Measurements from ENCODE around the gene TMEM63C. TPM values are rescaled to one million over a fixed set of nuclear protein-coding genes. Genes with fewer than 3 reads are reported as not detected.

Gene TMEM63C
- total RNA-seq, 3 donors from 2014 or later: 21.2 to 40.8 (median 34.9) TPM

DNA sequence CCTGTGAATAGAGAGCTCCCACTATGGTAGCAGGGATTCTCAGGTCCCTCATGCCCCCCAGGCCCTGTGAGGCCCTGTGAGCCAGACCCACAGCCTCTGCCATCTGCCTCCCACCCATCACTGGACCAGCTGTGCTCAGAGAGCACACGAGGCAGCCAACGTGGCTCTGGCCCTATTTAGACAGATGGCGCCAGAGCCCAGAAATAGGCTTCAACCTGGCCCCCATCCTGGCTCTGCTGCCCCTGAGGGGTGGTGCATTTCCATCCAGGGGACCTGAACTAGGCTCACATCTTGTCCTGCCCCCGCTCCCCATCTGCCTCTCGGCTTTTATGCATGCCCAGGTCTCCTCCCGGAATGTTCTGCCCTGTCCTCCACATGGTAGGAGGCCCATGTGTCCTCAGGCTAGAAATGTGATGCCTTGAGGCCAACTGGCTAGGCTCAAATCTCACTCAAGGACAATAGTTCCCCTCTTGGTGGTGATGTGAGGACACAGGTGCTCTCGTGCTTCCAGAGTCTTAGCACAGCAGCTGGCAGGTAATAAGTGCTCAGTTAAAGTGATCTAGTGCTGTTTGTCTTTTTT lies 18.9 kb downstream of the TMEM63C start:
- intact Hi-C loops (cut with DNase I, micrococcal nuclease): no loop called here
- no peak for ATAC-seq
- no peak overlapping the region for H3K4me3 ChIP-seq
- no peak for DNase-seq
- H3K9me3 ChIP-seq: no peaks in the 10 kb centered on the region
- H3K4me1 ChIP-seq (ENCODE audit: low read depth): peaks cover 3% of the 10 kb centered on the region
- TF ChIP-seq, protein P1, sequence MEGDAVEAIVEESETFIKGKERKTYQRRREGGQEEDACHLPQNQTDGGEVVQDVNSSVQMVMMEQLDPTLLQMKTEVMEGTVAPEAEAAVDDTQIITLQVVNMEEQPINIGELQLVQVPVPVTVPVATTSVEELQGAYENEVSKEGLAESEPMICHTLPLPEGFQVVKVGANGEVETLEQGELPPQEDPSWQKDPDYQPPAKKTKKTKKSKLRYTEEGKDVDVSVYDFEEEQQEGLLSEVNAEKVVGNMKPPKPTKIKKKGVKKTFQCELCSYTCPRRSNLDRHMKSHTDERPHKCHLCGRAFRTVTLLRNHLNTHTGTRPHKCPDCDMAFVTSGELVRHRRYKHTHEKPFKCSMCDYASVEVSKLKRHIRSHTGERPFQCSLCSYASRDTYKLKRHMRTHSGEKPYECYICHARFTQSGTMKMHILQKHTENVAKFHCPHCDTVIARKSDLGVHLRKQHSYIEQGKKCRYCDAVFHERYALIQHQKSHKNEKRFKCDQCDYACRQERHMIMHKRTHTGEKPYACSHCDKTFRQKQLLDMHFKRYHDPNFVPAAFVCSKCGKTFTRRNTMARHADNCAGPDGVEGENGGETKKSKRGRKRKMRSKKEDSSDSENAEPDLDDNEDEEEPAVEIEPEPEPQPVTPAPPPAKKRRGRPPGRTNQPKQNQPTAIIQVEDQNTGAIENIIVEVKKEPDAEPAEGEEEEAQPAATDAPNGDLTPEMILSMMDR (IDR thresholded peaks at IDR 0.05): no peak
- no peaks in the 10 kb centered on the region for H3K36me3 ChIP-seq (ENCODE audit: low read depth)

GRCh38 chr14:77201696-77202095 lies 20.1 kb downstream of the TMEM63C start:
- TF ChIP-seq, protein P1 (IDR thresholded peaks at IDR 0.05): no peak
- H3K36me3 ChIP-seq (ENCODE audit: low read depth): no peaks in the 10 kb centered on the region
- no peaks in the 10 kb centered on the region for H3K9me3 ChIP-seq
- DNase-seq (no peak), ATAC-seq (no peak)
- intact Hi-C loops (cut with DNase I, micrococcal nuclease): no loop called here
- H3K4me1 ChIP-seq (ENCODE audit: low read depth): peaks cover 3% of the 10 kb centered on the region
- H3K4me3 ChIP-seq: no peak overlapping the region

DNA sequence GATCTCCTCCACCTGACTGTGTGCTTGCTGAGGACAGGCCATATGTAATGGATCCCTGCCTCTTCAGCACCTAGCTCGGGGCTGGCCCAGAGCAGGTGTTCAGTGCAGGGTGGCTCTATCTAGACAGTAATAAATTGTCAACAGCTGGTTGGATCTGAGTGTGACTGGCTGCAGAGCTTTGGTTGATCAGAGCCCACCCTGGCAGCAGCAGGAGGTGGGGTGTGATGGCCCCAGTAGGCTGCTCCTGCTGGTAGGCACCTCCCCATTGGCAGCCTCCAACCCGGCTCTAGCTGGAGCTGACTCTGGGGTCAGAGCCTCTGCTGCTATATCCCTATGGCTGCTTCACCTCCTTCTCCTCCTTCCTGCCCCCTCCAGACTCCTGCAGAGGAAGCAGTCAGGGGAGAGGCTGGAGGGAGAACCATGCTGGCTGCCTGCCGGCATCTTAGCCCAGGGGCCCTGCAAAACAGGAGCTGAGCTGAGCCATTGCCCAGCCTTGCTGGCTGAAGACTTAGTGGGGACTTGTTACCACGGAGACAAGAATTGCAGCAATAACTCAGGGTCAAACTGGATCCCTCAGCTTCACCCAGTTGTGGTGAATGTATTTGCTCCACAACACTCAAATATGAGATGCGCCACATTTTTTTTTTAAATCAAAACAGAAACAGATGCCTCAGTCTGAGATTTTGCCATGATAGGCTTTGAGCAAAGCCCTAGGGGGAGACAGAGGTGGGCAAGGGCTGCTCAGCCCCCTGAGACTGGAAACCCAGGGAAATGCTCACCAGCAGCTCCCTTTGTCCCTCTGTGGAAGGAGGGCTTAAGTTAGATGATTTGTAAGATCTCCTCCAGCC lies 22.2 kb downstream of the TMEM63C start:
- Histone ChIP-seq H3K36me3 (ENCODE audit: low read depth) (no peaks in the 10 kb centered on the region), H3K9me3 (no peaks in the 10 kb centered on the region), H3K4me3 (no peak overlapping the region), H3K4me1 (ENCODE audit: low read depth) (peaks cover 3% of the 10 kb centered on the region)
- ATAC-seq (no peak), DNase-seq (no peak)
- TF ChIP-seq, protein P1 (IDR thresholded peaks at IDR 0.05): no peak
- intact Hi-C loops (cut with DNase I, micrococcal nuclease): no loop called here

DNA sequence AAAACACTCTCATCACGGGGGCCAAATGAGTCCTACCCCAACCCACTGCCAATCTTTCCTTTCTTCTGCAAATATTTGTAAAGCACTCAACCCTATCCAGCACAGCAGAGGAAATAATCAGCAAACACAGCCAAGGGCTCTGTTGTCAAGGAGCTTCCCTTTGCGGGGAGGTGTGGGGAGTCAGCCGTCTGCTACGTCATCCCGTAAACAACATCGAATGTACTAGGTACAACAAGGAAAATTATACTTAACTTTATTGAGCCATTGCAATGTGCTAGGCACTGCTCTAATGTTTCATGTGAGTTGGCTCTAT lies 22.8 kb downstream of the TMEM63C start:
- H3K4me3 ChIP-seq: no peak overlapping the region
- DNase-seq (peak in 1 of 3 donors; percentile 23), ATAC-seq (peak; percentile 65)
- no peaks in the 10 kb centered on the region for H3K9me3 ChIP-seq
- TF ChIP-seq, protein P1 (IDR thresholded peaks at IDR 0.05): no peak
- H3K4me1 ChIP-seq (ENCODE audit: low read depth): peaks cover 3% of the 10 kb centered on the region
- intact Hi-C loops (cut with DNase I, micrococcal nuclease): no loop called here
- H3K36me3 ChIP-seq (ENCODE audit: low read depth): no peaks in the 10 kb centered on the region

- TF ChIP-seq, protein P1 (IDR thresholded peaks at IDR 0.05): no peak
- ATAC-seq: no peak
- Histone ChIP-seq H3K9me3 (no peaks in the 10 kb centered on the region), H3K4me3 (no peak overlapping the region), H3K36me3 (ENCODE audit: low read depth) (no peaks in the 10 kb centered on the region), H3K4me1 (ENCODE audit: low read depth) (peaks cover 3% of the 10 kb centered on the region)
- no peak for DNase-seq
- intact Hi-C loops (cut with DNase I, micrococcal nuclease): no loop called here
These were observed 23.3 kb downstream of the TMEM63C start for GRCh38 chr14:77204907-77205306.

All from mucosa of descending colon (tissue), 3 donors.